Transverse colon (tissue), 4 donors: Measurements from ENCODE around the gene LRCH3. TPM values are rescaled to one million over a fixed set of nuclear protein-coding genes. Genes with fewer than 3 reads are reported as not detected.

Experiments
- DNase-seq: peaks from one replicate; pipeline ENCODE4 v3.0.0-alpha.2; 2019
- H3K27ac ChIP-seq, 4 donors: fragments of 200-600 bp; sonication (generic); 2 replicates each; pipeline ENCODE4 v1.5.1; 2016 to 2018; ENCODE audit warnings: inconsistent platforms in 4 of 4
- H3K27me3 ChIP-seq: fragments of 200-600 bp; sonication (generic); 2 replicates; pipeline ENCODE4 v1.5.1; 2017; ENCODE audit warnings: inconsistent platforms
- H3K36me3 ChIP-seq, 4 donors: fragments of 200-600 bp; sonication (generic); 2 replicates each; pipeline ENCODE4 v1.5.1; 2017 to 2019; ENCODE audit warnings: inconsistent platforms in 4 of 4
- H3K4me1 ChIP-seq, 4 donors: fragments of 200-600 bp; sonication (generic); 2 replicates each; pipeline ENCODE4 v1.5.1; 2017 to 2020; ENCODE audit warnings: inconsistent platforms in 4 of 4
- H3K4me3 ChIP-seq, 4 donors: fragments of 200-600 bp; sonication (generic); 1 replicate in 1 of 4; 2 replicates in 3 of 4; pipeline versions ENCODE4 v1.5.1 to v1.6.1; 2017 to 2019; ENCODE audit warnings: inconsistent platforms in 4 of 4
- H3K9me3 ChIP-seq, 2 donors: fragments of 200-600 bp; sonication (generic); 2 replicates each; pipeline ENCODE4 v1.5.1; 2017 to 2019; ENCODE audit warnings: inconsistent platforms in 2 of 2
- EP300 ChIP-seq: sonication (generic); formaldehyde crosslinking; IDR thresholded peaks from one replicate; pipeline ENCODE4 v1.6.1; 2017; ENCODE audit warnings: antibody characterized with exemption, low read depth
- POLR2A ChIP-seq: fragments of 450-650 bp; IDR thresholded peaks from one replicate; pipeline ENCODE4 v1.6.1; 2016; ENCODE audit warnings: antibody characterized with exemption, mild to moderate bottlenecking, moderate library complexity
- POLR2AphosphoS5 ChIP-seq, 3 donors: sonication (generic); formaldehyde crosslinking; IDR thresholded peaks; one replicate each; pipeline ENCODE4 v1.6.1; 2016; ENCODE audit warnings: antibody characterized with exemption in 3 of 3
- WGBS, 2 donors: methylation state at CpG; one replicate each; pipeline ENCODE4 v1.1.5; 2018; ENCODE audit warnings: low coverage in 1 of 2; 5-methylcytosine and 5-hydroxymethylcytosine counted together
- in situ Hi-C, 4 donors: fragments of 200-750 bp; cut with MboI; loops; one replicate each; pipeline versions ENCODE4 v1.15.0 to v1.15.1; 2017; ENCODE audit warnings: low sequenced_read_pairs in 3 of 4, low pct_ligation_motif_present in 1 of 4, low pct_unique_long_range_greater_than_20kb in 1 of 4
- intact Hi-C: fragments of 100-400 bp; cut with DNase I; formaldehyde crosslinking; loops from one replicate; pipeline ENCODE4 v1.15.1; 2023; ENCODE audit warnings: low total_unique reads
- total RNA-seq, 4 donors: library from RNA; depleted of rRNA; stranded (reverse); fragments of >200 nt; gene quantifications; one replicate each; pipeline ENCODE4 v1.1.0, GENCODE V29; 2016
- TF ChIP-seq, protein P1 (sequence below), 5 experiments: fragments of 200-600 bp in 3 of 5; fragments of 450-650 bp in 2 of 5; sonication (generic) in 3 of 5; IDR thresholded peaks; 1 replicate in 2 of 5; 2 replicates in 3 of 5; pipeline ENCODE4 v1.5.1; 2016 to 2017; ENCODE audit warnings: antibody characterized with exemption in 5 of 5, inconsistent platforms in 3 of 5, mild to moderate bottlenecking in 2 of 5, moderate library complexity in 1 of 5

The LRCH3 gene
- total RNA-seq, 4 donors from 2014 or later = 36.0 to 122 (median 51.2) TPM

GRCh38 chr3:197830308-197830966, 39.4 kb downstream of the LRCH3 start:
- no peaks in the 10 kb centered on the region for H3K27me3 ChIP-seq
- no peak overlapping the region for H3K4me3 ChIP-seq
- peaks cover 0 to 61% (median 24%) of the 10 kb centered on the region in 4 donors for H3K36me3 ChIP-seq
- WGBS, 2 donors = 76 to 79% methylated on average over 5 to 6 of the region's 6 CpGs
- in situ Hi-C loops (no loop called here), intact Hi-C loops (no loop called here)
- no peak for DNase-seq
- peaks cover 0 to 6% (median 0%) of the 10 kb centered on the region in 4 donors for H3K4me1 ChIP-seq
- no peaks in the 10 kb centered on the region for H3K9me3 ChIP-seq
- TF ChIP-seq EP300 = no peak
- no peak for TF ChIP-seq POLR2A
- TF ChIP-seq, protein P1, sequence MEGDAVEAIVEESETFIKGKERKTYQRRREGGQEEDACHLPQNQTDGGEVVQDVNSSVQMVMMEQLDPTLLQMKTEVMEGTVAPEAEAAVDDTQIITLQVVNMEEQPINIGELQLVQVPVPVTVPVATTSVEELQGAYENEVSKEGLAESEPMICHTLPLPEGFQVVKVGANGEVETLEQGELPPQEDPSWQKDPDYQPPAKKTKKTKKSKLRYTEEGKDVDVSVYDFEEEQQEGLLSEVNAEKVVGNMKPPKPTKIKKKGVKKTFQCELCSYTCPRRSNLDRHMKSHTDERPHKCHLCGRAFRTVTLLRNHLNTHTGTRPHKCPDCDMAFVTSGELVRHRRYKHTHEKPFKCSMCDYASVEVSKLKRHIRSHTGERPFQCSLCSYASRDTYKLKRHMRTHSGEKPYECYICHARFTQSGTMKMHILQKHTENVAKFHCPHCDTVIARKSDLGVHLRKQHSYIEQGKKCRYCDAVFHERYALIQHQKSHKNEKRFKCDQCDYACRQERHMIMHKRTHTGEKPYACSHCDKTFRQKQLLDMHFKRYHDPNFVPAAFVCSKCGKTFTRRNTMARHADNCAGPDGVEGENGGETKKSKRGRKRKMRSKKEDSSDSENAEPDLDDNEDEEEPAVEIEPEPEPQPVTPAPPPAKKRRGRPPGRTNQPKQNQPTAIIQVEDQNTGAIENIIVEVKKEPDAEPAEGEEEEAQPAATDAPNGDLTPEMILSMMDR (IDR thresholded peaks at IDR 0.05) = no peak
- no peak for TF ChIP-seq POLR2AphosphoS5 (IDR thresholded peaks at IDR 0.05)
- no peak overlapping the region for H3K27ac ChIP-seq

- WGBS, 2 donors = 79 to 82% methylated on average over 8 of the region's 8 CpGs
- Histone ChIP-seq H3K36me3 (peaks cover 0 to 64% (median 27%) of the 10 kb centered on the region in 4 donors), H3K4me3 (no peak overlapping the region), H3K9me3 (no peaks in the 10 kb centered on the region), H3K27me3 (no peaks in the 10 kb centered on the region), H3K4me1 (peaks cover 0 to 6% (median 0%) of the 10 kb centered on the region in 4 donors), H3K27ac (no peak overlapping the region)
- TF ChIP-seq POLR2AphosphoS5 (IDR thresholded peaks at IDR 0.05) = no peak
- TF ChIP-seq, protein P1 (IDR thresholded peaks at IDR 0.05) = no peak
- no peak for TF ChIP-seq EP300
- no peak for DNase-seq
- intact Hi-C loops = no loop called here
- in situ Hi-C loops = no loop called here
Observed at GRCh38 chr3:197830967-197831313, 39.9 kb downstream of the LRCH3 start.

GRCh38 chr3:197833930-197834715, 43.1 kb downstream of the LRCH3 start:
- no peaks in the 10 kb centered on the region for H3K9me3 ChIP-seq
- no peak overlapping the region for H3K4me3 ChIP-seq
- TF ChIP-seq, protein P1 (IDR thresholded peaks at IDR 0.05) = no peak
- TF ChIP-seq EP300 (no peak), POLR2A (no peak), POLR2AphosphoS5 (IDR thresholded peaks at IDR 0.05) (no peak)
- 81 to 88% methylated on average over 8 of the region's 8 CpGs for WGBS, 2 donors
- in situ Hi-C loops = no loop called here
- H3K36me3 ChIP-seq = peaks cover 0 to 64% (median 25%) of the 10 kb centered on the region in 4 donors
- DNase-seq = no peak
- no peak overlapping the region for H3K27ac ChIP-seq
- peaks cover 0 to 3% (median 0%) of the 10 kb centered on the region in 4 donors for H3K4me1 ChIP-seq
- H3K27me3 ChIP-seq = no peaks in the 10 kb centered on the region
- intact Hi-C loops = no loop called here

DNA sequence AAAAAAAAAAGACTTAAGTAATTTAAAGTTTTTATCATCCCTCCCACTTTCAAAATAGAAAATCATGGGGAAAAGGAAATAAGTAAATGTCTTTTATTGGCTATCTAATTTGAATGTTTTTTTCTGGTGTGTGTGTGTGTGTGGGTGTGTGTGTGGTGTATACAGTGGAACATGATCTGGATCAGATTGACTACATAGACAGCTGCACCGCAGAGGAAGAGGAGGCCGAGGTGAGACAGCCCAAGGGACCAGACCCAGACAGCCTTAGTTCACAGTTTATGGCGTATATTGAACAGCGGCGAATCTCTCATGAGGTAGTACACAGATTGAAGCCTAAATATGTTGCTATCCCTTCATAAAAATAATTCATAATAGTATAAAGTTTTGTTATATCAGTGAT, 44.5 kb downstream of the LRCH3 start:
- Histone ChIP-seq H3K4me3 (no peak overlapping the region), H3K9me3 (no peaks in the 10 kb centered on the region), H3K36me3 (peaks cover 0 to 76% (median 30%) of the 10 kb centered on the region in 4 donors), H3K4me1 (no peaks in the 10 kb centered on the region), H3K27ac (no peak overlapping the region), H3K27me3 (no peaks in the 10 kb centered on the region)
- in situ Hi-C loops = no loop called here
- DNase-seq = no peak
- TF ChIP-seq, protein P1 (IDR thresholded peaks at IDR 0.05) = no peak
- TF ChIP-seq EP300 (no peak), POLR2AphosphoS5 (IDR thresholded peaks at IDR 0.05) (no peak)
- WGBS, 2 donors = 81% methylated on average over 5 of the region's 5 CpGs; no CpG with 5 or more reads in 1 of the 2 donors
- intact Hi-C loops = no loop called here
